SK-N-SH treated with all-trans-retinoic acid at 6 μM for 48 hours (cell line): Measurements from ENCODE around the gene IL23R.

Experiments used
- ATAC-seq: fragments of 200-7000 bp; cut with Tn5 transposase; 3 replicates; pipeline ENCODE4 v1.9.1; 2020; ENCODE audit warnings: mild to moderate bottlenecking, moderate library complexity
- ARNTL ChIP-seq: fragments of 450-650 bp; formaldehyde crosslinking; IDR thresholded peaks from 2 replicates; pipeline ENCODE4 v1.5.0; 2020; ENCODE audit warnings: low read depth, mild to moderate bottlenecking, moderate library complexity, borderline replicate concordance
- BACH2 ChIP-seq: fragments of 250-450 bp; sonication (Bioruptor Pico); IDR thresholded peaks from 2 replicates; pipeline ENCODE4 v1.9.0; 2021; ENCODE audit warnings: mild to moderate bottlenecking, borderline replicate concordance
- CREB5 ChIP-seq: fragments of 250-450 bp; sonication (Bioruptor Pico); IDR thresholded peaks from 2 replicates; pipeline ENCODE4 v1.5.1; 2020; ENCODE audit warnings: low read depth, mild to moderate bottlenecking, moderate library complexity
- CSDC2 ChIP-seq: fragments of 250-450 bp; sonication (Bioruptor Pico); IDR thresholded peaks from 2 replicates; pipeline ENCODE4 v1.5.0; 2020; ENCODE audit warnings: mild to moderate bottlenecking, moderate library complexity
- CSRNP3 ChIP-seq: fragments of 250-450 bp; sonication (Bioruptor Pico); IDR thresholded peaks from 2 replicates; pipeline ENCODE4 v1.5.1; 2021; ENCODE audit warnings: mild to moderate bottlenecking, moderate library complexity
- ESRRG ChIP-seq: fragments of 250-450 bp; sonication (Bioruptor Pico); IDR thresholded peaks from 2 replicates; pipeline ENCODE4 v1.6.1; 2021; ENCODE audit warnings: mild to moderate bottlenecking
- GLIS3 ChIP-seq: fragments of 250-450 bp; sonication (Bioruptor Pico); IDR thresholded peaks from 2 replicates; pipeline ENCODE4 v1.5.0; 2020; ENCODE audit warnings: mild to moderate bottlenecking, moderate library complexity
- ISL1 ChIP-seq: fragments of 250-450 bp; sonication (Bioruptor Pico); IDR thresholded peaks from 2 replicates; pipeline ENCODE4 v2.1.2; 2022; ENCODE audit warnings: mild to moderate bottlenecking, moderate library complexity
- OSR1 ChIP-seq: fragments of 250-450 bp; sonication (Bioruptor Pico); IDR thresholded peaks from 2 replicates; pipeline ENCODE4 v1.8.0; 2022; ENCODE audit warnings: moderate library complexity, mild to moderate bottlenecking, inconsistent platforms
- PATZ1 ChIP-seq: fragments of 250-450 bp; sonication (Bioruptor Pico); IDR thresholded peaks from 2 replicates; pipeline ENCODE4 v1.8.0; 2020; ENCODE audit warnings: mild to moderate bottlenecking, moderate library complexity, borderline replicate concordance
- POU6F1 ChIP-seq: fragments of 250-450 bp; sonication (Bioruptor Pico); IDR thresholded peaks from 2 replicates; pipeline ENCODE4 v1.8.0; 2021; ENCODE audit warnings: low read depth, mild to moderate bottlenecking, moderate library complexity, borderline replicate concordance
- PPARA ChIP-seq: fragments of 250-450 bp; sonication (Bioruptor Pico); IDR thresholded peaks from 2 replicates; pipeline ENCODE4 v1.5.0; 2020; ENCODE audit warnings: mild to moderate bottlenecking, borderline replicate concordance
- RARB ChIP-seq: fragments of 250-450 bp; sonication (Bioruptor Pico); IDR thresholded peaks from 2 replicates; pipeline ENCODE4 v1.8.0; 2021; ENCODE audit warnings: mild to moderate bottlenecking, moderate library complexity
- SNAI2 ChIP-seq: fragments of 250-450 bp; sonication (Bioruptor Pico); IDR thresholded peaks from 2 replicates; pipeline ENCODE4 v1.5.0; 2020; ENCODE audit warnings: mild to moderate bottlenecking, moderate library complexity
- TOX ChIP-seq: fragments of 250-450 bp; sonication (Bioruptor Pico); IDR thresholded peaks from 2 replicates; pipeline ENCODE4 v1.8.0; 2021; ENCODE audit warnings: mild to moderate bottlenecking, moderate library complexity, borderline replicate concordance
- TSHZ2 ChIP-seq: fragments of 250-450 bp; sonication (Bioruptor Pico); IDR thresholded peaks from 2 replicates; pipeline ENCODE4 v1.5.0; 2020; ENCODE audit warnings: mild to moderate bottlenecking, moderate library complexity
- ZC3H10 ChIP-seq: fragments of 250-450 bp; sonication (Bioruptor Pico); IDR thresholded peaks from 2 replicates; pipeline ENCODE4 v1.5.1; 2021; ENCODE audit warnings: mild to moderate bottlenecking, moderate library complexity
- ZFP30 ChIP-seq: fragments of 450-650 bp; formaldehyde crosslinking; IDR thresholded peaks from 2 replicates; pipeline ENCODE4 v1.5.0; 2022; ENCODE audit warnings: mild to moderate bottlenecking, moderate library complexity
- ZNF565 ChIP-seq: fragments of 450-650 bp; formaldehyde crosslinking; conservative IDR thresholded peaks from 2 replicates; pipeline ENCODE4 v1.5.0; 2020; ENCODE audit warnings: low read depth, mild to moderate bottlenecking, moderate library complexity
- ZNF70 ChIP-seq: fragments of 450-650 bp; formaldehyde crosslinking; IDR thresholded peaks from 2 replicates; pipeline ENCODE4 v1.5.0; 2020; ENCODE audit warnings: mild to moderate bottlenecking, moderate library complexity
- ZNF8 ChIP-seq: fragments of 450-650 bp; formaldehyde crosslinking; IDR thresholded peaks from 2 replicates; pipeline ENCODE4 v1.5.0; 2020; ENCODE audit warnings: mild to moderate bottlenecking, moderate library complexity

The IL23R gene

GRCh38 chr1:67144696-67145095 lies 21.6 kb upstream of the IL23R start:
- ATAC-seq, result no peak
- no peak for TF ChIP-seq ZNF565 (CRISPR knock-in tag)
- no peak for TF ChIP-seq ZNF70 (CRISPR knock-in tag)
- no peak for TF ChIP-seq ZNF8 (CRISPR knock-in tag)
- TF ChIP-seq RARB (CRISPR knock-in tag), result no peak
- no peak for TF ChIP-seq ZC3H10
- TF ChIP-seq OSR1 (CRISPR knock-in tag), result no peak
- TF ChIP-seq CSRNP3, result no peak
- no peak for TF ChIP-seq GLIS3 (CRISPR knock-in tag)
- no peak for TF ChIP-seq CSDC2
- TF ChIP-seq POU6F1 (CRISPR knock-in tag), result no peak
- no peak for TF ChIP-seq ZFP30 (CRISPR knock-in tag)
- TF ChIP-seq PPARA, result no peak
- TF ChIP-seq SNAI2 (CRISPR knock-in tag), result no peak
- no peak for TF ChIP-seq TSHZ2 (CRISPR knock-in tag)
- no peak for TF ChIP-seq ESRRG (CRISPR knock-in tag)
- no peak for TF ChIP-seq ISL1
- TF ChIP-seq PATZ1, result no peak
- TF ChIP-seq ARNTL, result no peak
- no peak for TF ChIP-seq BACH2

GRCh38 chr1:67146101-67146500 lies 20.2 kb upstream of the IL23R start:
- TF ChIP-seq ZNF565 (CRISPR knock-in tag), result no peak
- TF ChIP-seq GLIS3 (CRISPR knock-in tag), result no peak
- TF ChIP-seq ESRRG (CRISPR knock-in tag), result no peak
- TF ChIP-seq ZNF8 (CRISPR knock-in tag), result no peak
- TF ChIP-seq CREB5 (CRISPR knock-in tag), result no peak
- TF ChIP-seq POU6F1 (CRISPR knock-in tag), result no peak
- no peak for TF ChIP-seq CSRNP3
- no peak for TF ChIP-seq CSDC2
- no peak for TF ChIP-seq OSR1 (CRISPR knock-in tag)
- TF ChIP-seq ZC3H10, result no peak
- TF ChIP-seq PATZ1, result no peak
- TF ChIP-seq PPARA, result no peak
- TF ChIP-seq TOX (CRISPR knock-in tag), result no peak
- no peak for ATAC-seq
